Activated CD8-positive, alpha-beta memory T cell treated with anti-CD3 and anti-CD28 coated beads for 24 hours (primary cell): ENCODE measurements around the gene STK32C.
"Not testable (repeated sequence)": the region's sequence is repeated elsewhere in the genome, so short reads cannot be mapped to it uniquely, and the experiment has no call there.

ENCODE experiments used
- DNase-seq: peaks from one replicate; pipeline ENCODE4 v3.0.0-alpha.2; 2020

The STK32C gene

GRCh38 chr10:132336919-132337407, 29.2 kb upstream of the STK32C start:
- no peak for DNase-seq

GRCh38 chr10:132336064-132336746, 28.5 kb upstream of the STK32C start:
- no peak for DNase-seq

- no peak for DNase-seq
Measured at GRCh38 chr10:132335189-132336063, 27.7 kb upstream of the STK32C start.

GRCh38 chr10:132334631-132335188, 27.0 kb upstream of the STK32C start:
- no peak for DNase-seq

GRCh38 chr10:132333386-132333785, 25.6 kb upstream of the STK32C start:
- no peak for DNase-seq

GRCh38 chr10:132332433-132332754, 24.6 kb upstream of the STK32C start:
- no peak for DNase-seq

GRCh38 chr10:132331601-132332432, 24.1 kb upstream of the STK32C start, which contains the start of gene LRRC27:
Gene LRRC27, plus strand, starts transcription at chr10:132332193. Its CDS starts 1,332 bp downstream, at chr10:132333525.
- DNase-seq: peak; percentile 100

GRCh38 chr10:132330486-132330833, 22.7 kb upstream of the STK32C start:
- DNase-seq: no peak

GRCh38 chr10:132329565-132330485, 22.1 kb upstream of the STK32C start:
- DNase-seq: no peak

- DNase-seq: no peak
Measured at GRCh38 chr10:132328738-132329137, 21.0 kb upstream of the STK32C start.

- DNase-seq: no peak
Measured at GRCh38 chr10:132328106-132328505, 20.4 kb upstream of the STK32C start.

GRCh38 chr10:132326925-132327324, 19.2 kb upstream of the STK32C start:
- DNase-seq: no peak

- DNase-seq: no peak
Measured at GRCh38 chr10:132326344-132326889, 18.7 kb upstream of the STK32C start.

GRCh38 chr10:132324186-132324585, 16.4 kb upstream of the STK32C start:
- DNase-seq: no peak

- DNase-seq: no peak
Measured at GRCh38 chr10:132322586-132323048, 14.9 kb upstream of the STK32C start.

- DNase-seq: no peak
Measured at GRCh38 chr10:132321726-132322125, 14.0 kb upstream of the STK32C start.

- no peak for DNase-seq
Measured at GRCh38 chr10:132320654-132321469, 13.1 kb upstream of the STK32C start.

- peak; percentile 70 for DNase-seq
Measured at GRCh38 chr10:132319853-132320653, 12.3 kb upstream of the STK32C start.

GRCh38 chr10:132317477-132317876, 9.7 kb upstream of the STK32C start:
- not testable (repeated sequence) for DNase-seq

GRCh38 chr10:132316133-132316532, 8.4 kb upstream of the STK32C start:
- DNase-seq: no peak
